GM12872 (cell line): ENCODE data around the gene CDKN1B.

Experiments used
- CTCF ChIP-seq: IDR thresholded peaks from 3 replicates; pipeline ENCODE4 v1.5.1; 2011; ENCODE audit warnings: low read depth, mild to moderate bottlenecking, low read length, moderate library complexity; ENCODE audit not compliant: insufficient read depth

The CDKN1B gene

GRCh38 chr12:12682284-12682683 lies 34.9 kb upstream of the CDKN1B start:
- TF ChIP-seq CTCF = no peak

- no peak for TF ChIP-seq CTCF
These were observed 34.0 kb upstream of the CDKN1B start for GRCh38 chr12:12683136-12683697.

- TF ChIP-seq CTCF = no peak
These were observed 33.4 kb upstream of the CDKN1B start for GRCh38 chr12:12683725-12684124.

GRCh38 chr12:12684375-12685106 lies 32.6 kb upstream of the CDKN1B start:
- no peak for TF ChIP-seq CTCF

GRCh38 chr12:12685305-12685704 lies 31.9 kb upstream of the CDKN1B start:
- no peak for TF ChIP-seq CTCF

- no peak for TF ChIP-seq CTCF
These were observed 30.7 kb upstream of the CDKN1B start for GRCh38 chr12:12686472-12686871.

GRCh38 chr12:12686925-12687324 lies 30.2 kb upstream of the CDKN1B start:
- no peak for TF ChIP-seq CTCF
